Effector memory CD8-positive, alpha-beta T cell (primary cell): ENCODE results near the gene SLC7A5.
A peak's percentile ranks its signal among the peaks of the same experiment; 100 is the strongest.
"Not testable (repeated sequence)": the region's sequence is repeated elsewhere in the genome, so short reads cannot be mapped to it uniquely, and the experiment has no call there.

ENCODE experiments used
- ATAC-seq: fragments of 150-1000 bp; cut with Tn5 transposase; replicated peaks from 2 replicates; pipeline ENCODE4 v1.10.0; 2021; ENCODE audit warnings: mild to moderate bottlenecking, moderate library complexity
- DNase-seq, 3 experiments: peaks; one replicate each; pipeline ENCODE4 v3.0.0; 2021
- H3K27ac Mint-ChIP-seq, 2 donors: one replicate each; pipeline ENCODE4 v1.8.0; 2022; ENCODE audit warnings: mild to moderate bottlenecking in 2 of 2, mixed read lengths in 2 of 2, moderate library complexity in 2 of 2
- H3K27me3 Mint-ChIP-seq, 2 donors: one replicate each; pipeline ENCODE4 v1.8.0; 2022; ENCODE audit warnings: mixed read lengths in 2 of 2
- H3K36me3 Mint-ChIP-seq: one replicate; pipeline ENCODE4 v1.8.0; 2022; ENCODE audit warnings: mild to moderate bottlenecking, moderate library complexity, mixed read lengths; ENCODE audit not compliant: insufficient read depth
- H3K4me1 Mint-ChIP-seq, 2 donors: one replicate each; pipeline ENCODE4 v1.8.0; 2022; ENCODE audit warnings: low read depth in 2 of 2, mixed read lengths in 2 of 2
- H3K4me3 Mint-ChIP-seq, 2 donors: one replicate each; pipeline ENCODE4 v1.8.0; 2022; ENCODE audit warnings: mild to moderate bottlenecking in 2 of 2, mixed read lengths in 2 of 2, moderate library complexity in 2 of 2
- H3K9me3 Mint-ChIP-seq, 2 donors: one replicate each; pipeline ENCODE4 v1.8.0; 2022; ENCODE audit warnings: mixed read lengths in 2 of 2

Gene SLC7A5

GRCh38 chr16:87880117-87880696 is 10.9 kb upstream of the SLC7A5 start:
- no peaks in the 10 kb centered on the region for H3K36me3 Mint-ChIP-seq
- no peak overlapping the region for H3K4me3 Mint-ChIP-seq
- DNase-seq (no peak), ATAC-seq (no peak)
- peak overlapping the region in 1 of 2 donors; percentile 63 for H3K27ac Mint-ChIP-seq
- H3K9me3 Mint-ChIP-seq, result no peaks in the 10 kb centered on the region
- peaks cover under 1 to 1% of the 10 kb centered on the region in 2 donors for H3K4me1 Mint-ChIP-seq
- peaks cover 2 to 13% of the 10 kb centered on the region in 2 donors for H3K27me3 Mint-ChIP-seq

GRCh38 chr16:87879411-87880013 is 10.2 kb upstream of the SLC7A5 start:
- peak overlapping the region; percentile 10 to 63 for H3K27ac Mint-ChIP-seq
- not testable (repeated sequence) for H3K4me3 Mint-ChIP-seq, H3K36me3 Mint-ChIP-seq, DNase-seq, H3K4me1 Mint-ChIP-seq, H3K9me3 Mint-ChIP-seq, ATAC-seq
- H3K27me3 Mint-ChIP-seq, result peaks cover 9 to 19% of the 10 kb centered on the region in 2 donors

DNA sequence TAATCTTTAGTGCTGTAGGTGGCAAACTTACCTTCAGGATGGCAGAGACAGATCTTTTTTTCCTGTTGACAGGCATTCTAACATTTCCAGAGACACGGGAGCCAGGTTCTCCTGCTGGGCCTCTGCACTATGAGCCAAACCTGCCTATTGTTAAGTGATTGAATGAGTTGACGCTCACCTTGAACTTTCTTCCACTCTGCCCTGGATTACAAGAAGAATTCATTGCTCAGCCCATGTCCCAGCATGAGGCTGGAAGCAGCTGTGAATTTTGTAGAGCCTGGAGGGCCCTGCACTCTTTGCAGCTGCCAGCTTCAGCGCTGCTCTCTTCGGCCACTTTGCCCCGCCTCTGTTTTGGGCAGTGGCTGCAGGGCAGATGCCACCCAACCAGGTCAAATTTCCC is 9.4 kb upstream of the SLC7A5 start:
- peaks cover 11 to 19% of the 10 kb centered on the region in 2 donors for H3K27me3 Mint-ChIP-seq
- no peak for DNase-seq
- no peaks in the 10 kb centered on the region for H3K9me3 Mint-ChIP-seq
- ATAC-seq, result no peak
- H3K27ac Mint-ChIP-seq, result no peak overlapping the region
- H3K36me3 Mint-ChIP-seq, result no peaks in the 10 kb centered on the region
- peaks cover 7 to 8% of the 10 kb centered on the region in 2 donors for H3K4me1 Mint-ChIP-seq
- H3K4me3 Mint-ChIP-seq, result no peak overlapping the region

GRCh38 chr16:87877942-87878507 is 8.7 kb upstream of the SLC7A5 start:
- no peak for DNase-seq
- H3K27ac Mint-ChIP-seq, result no peak overlapping the region
- no peaks in the 10 kb centered on the region for H3K36me3 Mint-ChIP-seq
- ATAC-seq, result peak; percentile 31
- H3K4me3 Mint-ChIP-seq, result no peak overlapping the region
- peaks cover 7 to 8% of the 10 kb centered on the region in 2 donors for H3K4me1 Mint-ChIP-seq
- no peaks in the 10 kb centered on the region for H3K9me3 Mint-ChIP-seq
- H3K27me3 Mint-ChIP-seq, result peaks cover 11 to 19% of the 10 kb centered on the region in 2 donors

GRCh38 chr16:87874639-87875427 is 5.5 kb upstream of the SLC7A5 start:
- DNase-seq (no peak), ATAC-seq (peak; percentile 44)
- peaks cover 8 to 16% of the 10 kb centered on the region in 2 donors for H3K4me1 Mint-ChIP-seq
- H3K4me3 Mint-ChIP-seq, result peak overlapping the region in 1 of 2 donors; percentile 10
- H3K27ac Mint-ChIP-seq, result no peak overlapping the region
- H3K27me3 Mint-ChIP-seq, result peaks cover 7 to 11% of the 10 kb centered on the region in 2 donors
- H3K36me3 Mint-ChIP-seq, result peaks cover 10% of the 10 kb centered on the region
- no peaks in the 10 kb centered on the region for H3K9me3 Mint-ChIP-seq

DNA sequence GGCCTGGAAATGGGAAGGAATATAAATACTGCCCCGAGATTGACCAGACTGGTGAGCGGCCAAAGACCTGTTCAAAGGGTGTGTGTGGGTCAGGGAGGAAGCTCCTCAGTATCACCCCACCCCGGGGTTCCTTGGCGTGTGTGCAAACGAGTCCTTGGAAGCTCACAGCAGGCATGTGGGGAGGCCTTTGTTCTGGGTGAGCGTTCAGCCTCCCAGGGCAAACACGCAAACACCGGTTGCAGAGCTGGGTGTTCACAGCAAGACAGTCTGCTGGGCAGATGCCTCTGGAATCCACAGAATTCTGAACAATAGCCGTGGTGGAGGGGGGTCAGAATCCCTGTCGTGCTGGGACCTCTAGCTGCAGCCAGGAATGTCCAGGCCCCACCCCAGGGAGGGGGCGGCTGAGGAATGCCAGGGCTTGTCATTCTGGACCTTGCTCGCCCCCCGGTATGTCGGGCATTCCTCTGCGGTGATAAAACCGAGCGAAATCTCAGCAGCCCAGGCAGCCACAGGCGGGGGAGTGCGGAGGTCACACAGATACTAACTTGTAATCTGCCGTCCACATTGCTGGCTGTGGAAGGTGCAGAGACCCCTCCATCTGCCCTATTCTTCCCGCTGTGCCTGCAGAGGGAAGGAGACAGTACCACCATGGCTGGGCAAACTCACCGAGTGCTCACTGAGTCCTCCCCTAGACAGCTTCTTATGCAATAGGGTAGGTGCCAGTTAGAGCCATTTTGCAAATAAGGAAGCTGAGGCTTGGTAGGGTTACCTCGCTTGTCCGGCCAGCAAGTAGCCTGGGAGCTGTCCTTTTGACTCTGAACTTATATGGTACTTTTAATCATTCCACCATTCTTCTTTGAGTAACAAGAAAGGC is 1.3 kb upstream of the SLC7A5 start:
- peak overlapping the region in 1 of 2 donors; percentile 46 for H3K4me3 Mint-ChIP-seq
- DNase-seq, H3K9me3 Mint-ChIP-seq, ATAC-seq: not testable (repeated sequence)
- H3K27ac Mint-ChIP-seq, result peak overlapping the region; percentile 29 to 98
- peaks cover 7 to 11% of the 10 kb centered on the region in 2 donors for H3K27me3 Mint-ChIP-seq
- H3K4me1 Mint-ChIP-seq, result peaks cover 35 to 42% of the 10 kb centered on the region in 2 donors
- peaks cover 51% of the 10 kb centered on the region for H3K36me3 Mint-ChIP-seq

- Mint-ChIP-seq H3K4me3 (peak overlapping the region; percentile 46 to 93), H3K27ac (peak overlapping the region in 1 of 2 donors; percentile 98), H3K36me3 (peaks cover 58% of the 10 kb centered on the region), H3K4me1 (peaks cover 36 to 42% of the 10 kb centered on the region in 2 donors)
- not testable (repeated sequence) for H3K27me3 Mint-ChIP-seq, DNase-seq, H3K9me3 Mint-ChIP-seq, ATAC-seq
Observed at GRCh38 chr16:87869879-87870417, 641 bp upstream of the SLC7A5 start.

DNA sequence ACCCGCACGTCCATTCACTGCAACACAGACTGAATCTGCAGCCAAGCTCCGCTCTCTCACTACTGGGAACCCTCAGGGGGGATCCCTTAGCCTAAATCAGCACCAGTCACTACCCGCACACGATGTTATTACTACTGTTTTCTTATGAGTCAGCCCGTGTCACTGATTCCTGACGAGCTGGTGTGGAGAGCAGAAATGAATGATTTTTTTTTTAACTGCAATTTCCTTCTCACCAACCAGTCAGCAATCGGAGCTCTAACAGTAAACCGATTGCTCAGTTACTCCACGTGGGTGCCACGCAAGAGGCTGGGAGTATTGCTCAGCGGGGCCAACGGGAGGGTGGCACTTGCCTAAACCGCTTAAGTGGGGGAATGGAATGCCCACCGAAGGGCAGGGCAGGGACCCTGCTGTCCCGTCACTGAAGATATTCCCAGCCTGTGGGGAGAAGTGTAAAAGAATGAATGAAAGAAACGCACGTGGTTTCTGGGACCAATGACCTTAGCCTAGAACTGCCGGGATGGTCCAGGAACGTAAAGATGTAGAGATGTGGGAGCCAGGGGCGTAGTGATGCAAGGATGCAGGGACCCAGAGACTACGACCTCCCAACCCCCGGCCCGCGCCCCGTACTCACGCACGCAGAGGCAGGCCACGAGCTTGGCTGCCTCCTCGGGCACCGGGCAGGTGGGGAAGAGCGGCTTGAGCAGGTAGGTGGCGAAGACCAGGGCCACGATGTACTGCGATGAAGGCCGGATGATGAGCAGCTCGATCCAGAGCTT is 865 bp downstream of the SLC7A5 start:
- H3K27ac Mint-ChIP-seq, result peak overlapping the region; percentile 98 to 99
- peaks cover 70% of the 10 kb centered on the region for H3K36me3 Mint-ChIP-seq
- H3K4me1 Mint-ChIP-seq, result peaks cover 37 to 44% of the 10 kb centered on the region in 2 donors
- H3K9me3 Mint-ChIP-seq, H3K27me3 Mint-ChIP-seq: not testable (repeated sequence)
- ATAC-seq (peak; percentile 45), DNase-seq (peak; percentile 60 to 64 (median 62))
- H3K4me3 Mint-ChIP-seq, result peak overlapping the region; percentile 93 to 95

GRCh38 chr16:87865902-87866555 is 3.3 kb downstream of the SLC7A5 start:
- Mint-ChIP-seq H3K4me3 (peak overlapping the region; percentile 93 to 95), H3K4me1 (peaks cover 37 to 43% of the 10 kb centered on the region in 2 donors), H3K36me3 (peaks cover 81% of the 10 kb centered on the region), H3K27ac (peak overlapping the region; percentile 98 to 99)
- ATAC-seq (peak; percentile 54), DNase-seq (peak; percentile 65 to 77 (median 73))
- H3K9me3 Mint-ChIP-seq, H3K27me3 Mint-ChIP-seq: not testable (repeated sequence)

DNA sequence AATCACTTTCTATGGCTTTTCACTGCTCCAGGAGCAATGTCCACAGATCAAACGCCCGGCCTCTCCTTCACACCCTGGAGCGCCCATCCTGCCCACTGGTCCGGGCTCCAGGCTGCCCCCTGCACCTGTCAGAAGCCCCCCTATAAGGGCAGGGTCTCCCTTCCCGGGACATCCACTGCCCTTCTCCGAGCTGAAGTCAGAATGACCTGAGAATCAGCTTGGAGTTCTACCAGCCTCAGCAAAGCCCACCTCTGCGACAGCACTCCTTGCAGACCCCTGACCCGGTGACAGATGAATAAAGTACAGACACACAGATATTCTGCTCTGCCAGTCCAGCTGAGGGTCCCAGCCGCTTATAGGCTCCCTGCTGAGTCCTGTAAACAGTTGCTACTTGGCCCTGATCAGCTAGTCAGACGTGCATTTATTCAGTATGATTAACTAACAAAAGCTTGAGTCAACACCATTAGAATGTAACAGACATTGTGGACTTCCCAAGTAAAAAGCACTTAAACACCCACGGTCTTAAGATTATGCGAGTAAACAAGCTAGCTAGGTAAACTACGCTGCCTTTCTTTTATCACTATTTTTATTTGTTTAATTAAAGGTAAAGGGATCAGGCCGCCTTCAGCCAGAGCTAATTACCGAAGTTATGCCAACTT is 4.8 kb downstream of the SLC7A5 start:
- peak overlapping the region; percentile 93 to 95 for H3K4me3 Mint-ChIP-seq
- H3K36me3 Mint-ChIP-seq, result peaks cover 89% of the 10 kb centered on the region
- ATAC-seq (no peak), DNase-seq (no peak)
- no peaks in the 10 kb centered on the region for H3K27me3 Mint-ChIP-seq
- no peaks in the 10 kb centered on the region for H3K9me3 Mint-ChIP-seq
- peak overlapping the region in 1 of 2 donors; percentile 98 for H3K27ac Mint-ChIP-seq
- peaks cover 45 to 47% of the 10 kb centered on the region in 2 donors for H3K4me1 Mint-ChIP-seq

DNA sequence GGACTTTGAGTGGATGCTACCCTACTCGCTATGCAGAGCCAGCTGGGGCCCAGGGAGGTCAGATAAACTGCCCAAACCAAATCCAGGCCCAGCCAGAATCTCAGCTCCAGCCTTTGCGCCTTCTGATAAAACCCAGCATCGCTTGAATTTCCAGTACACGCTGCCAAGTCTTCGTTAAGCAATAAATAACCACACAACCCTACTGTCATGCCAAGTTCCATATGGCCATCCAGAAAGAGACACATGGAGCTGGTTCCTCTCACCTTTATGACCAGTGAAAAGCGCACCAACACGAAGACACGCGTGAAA is 6.0 kb downstream of the SLC7A5 start:
- ATAC-seq, H3K27me3 Mint-ChIP-seq, DNase-seq, H3K9me3 Mint-ChIP-seq: not testable (repeated sequence)
- Mint-ChIP-seq H3K27ac (peak overlapping the region; percentile 38 to 98), H3K4me1 (peaks cover 40 to 42% of the 10 kb centered on the region in 2 donors), H3K4me3 (peak overlapping the region in 1 of 2 donors; percentile 62), H3K36me3 (peaks cover 90% of the 10 kb centered on the region)
